Neural progenitor cell (in vitro differentiated cells): ENCODE results near the gene USP54. TPM values are rescaled to one million over a fixed set of nuclear protein-coding genes. Genes with fewer than 3 reads are reported as not detected.

ENCODE experiments used
- DNase-seq: peaks from one replicate; pipeline ENCODE4 v3.0.0-alpha.2; 2016; ENCODE audit warnings: low spot score
- H2AFZ ChIP-seq: fragments of 200-600 bp; sonication (generic); replicated peaks from 2 replicates; pipeline ENCODE4 v1.6.1; 2016; ENCODE audit warnings: antibody characterized with exemption
- H3F3A ChIP-seq: fragments of 200-600 bp; sonication (generic); 2 replicates; pipeline ENCODE4 v1.6.1; 2016; ENCODE audit warnings: antibody characterized with exemption, low read depth
- H3K27ac ChIP-seq: fragments of 200-600 bp; sonication (generic); 2 replicates; pipeline ENCODE4 v1.5.1; 2016; ENCODE audit warnings: mild to moderate bottlenecking
- H3K27me3 ChIP-seq: fragments of 200-600 bp; sonication (generic); 2 replicates; pipeline ENCODE4 v1.6.1; 2016; ENCODE audit warnings: mild to moderate bottlenecking, moderate library complexity
- H3K36me3 ChIP-seq: fragments of 200-600 bp; sonication (generic); 2 replicates; pipeline ENCODE4 v1.5.1; 2016
- H3K4me1 ChIP-seq: fragments of 200-600 bp; sonication (generic); 2 replicates; pipeline ENCODE4 v1.6.1; 2016; ENCODE audit warnings: mixed run types
- H3K4me2 ChIP-seq: fragments of 200-600 bp; sonication (generic); 2 replicates; pipeline ENCODE4 v1.6.1; 2016
- H3K4me3 ChIP-seq: fragments of 200-600 bp; sonication (generic); 2 replicates; pipeline ENCODE4 v1.5.1; 2016
- H3K79me2 ChIP-seq: fragments of 200-600 bp; sonication (generic); 2 replicates; pipeline ENCODE4 v1.6.1; 2016; ENCODE audit warnings: low read depth
- H3K9ac ChIP-seq: fragments of 200-600 bp; sonication (generic); 2 replicates; pipeline ENCODE4 v1.6.1; 2016
- H3K9me3 ChIP-seq: fragments of 200-600 bp; sonication (generic); 2 replicates; pipeline ENCODE4 v1.5.1; 2016; ENCODE audit warnings: low read depth
- H4K20me1 ChIP-seq: fragments of 200-600 bp; sonication (generic); 2 replicates; pipeline ENCODE4 v1.6.1; 2016; ENCODE audit warnings: low read depth
- H3K27ac Mint-ChIP-seq: 3 replicates; pipeline ENCODE4 v1.8.0; 2021; ENCODE audit warnings: mixed read lengths
- H3K27me3 Mint-ChIP-seq: 2 replicates; pipeline ENCODE4 v1.8.0; 2022; ENCODE audit warnings: low read depth, mild to moderate bottlenecking, inconsistent platforms, moderate library complexity, mixed read lengths; ENCODE audit not compliant: insufficient read depth
- H3K36me3 Mint-ChIP-seq: 3 replicates; pipeline ENCODE4 v1.8.0; 2021; ENCODE audit warnings: mixed read lengths
- H3K4me1 Mint-ChIP-seq: 3 replicates; pipeline ENCODE4 v1.8.0; 2021; ENCODE audit warnings: mixed read lengths
- H3K4me3 Mint-ChIP-seq: 3 replicates; pipeline ENCODE4 v1.8.0; 2021; ENCODE audit warnings: mild to moderate bottlenecking, moderate library complexity, mixed read lengths
- H3K9me3 Mint-ChIP-seq: 3 replicates; pipeline ENCODE4 v1.8.0; 2020; ENCODE audit warnings: mixed read lengths
- CTCF ChIP-seq: fragments of 200-600 bp; sonication (generic); IDR thresholded peaks from 2 replicates; pipeline ENCODE4 v1.5.1; 2017; ENCODE audit warnings: antibody characterized with exemption, mild to moderate bottlenecking
- EZH2 ChIP-seq: fragments of 200-600 bp; sonication (generic); IDR thresholded peaks from 2 replicates; pipeline ENCODE4 v1.6.1; 2017; ENCODE audit warnings: antibody characterized with exemption, mild to moderate bottlenecking, moderate library complexity
- EZH2phosphoT487 ChIP-seq: fragments of 200-600 bp; sonication (generic); IDR thresholded peaks from 2 replicates; pipeline ENCODE4 v1.6.1; 2017; ENCODE audit warnings: antibody characterized with exemption
- total RNA-seq: library from RNA; depleted of rRNA; stranded (reverse); fragments of >200 nt; gene quantifications from 2 replicates; pipeline ENCODE4 v1.2.3, GENCODE V29; 2015; ENCODE audit warnings: low replicate concordance

Gene USP54
- total RNA-seq, 1 donor from 2014 or later: 97.2 TPM

GRCh38 chr10:73485320-73485719, 105.8 kb downstream of the USP54 start:
- Histone ChIP-seq H4K20me1 (no peaks in the 10 kb centered on the region), H3K27ac (no peak overlapping the region), H3K9ac (no peak overlapping the region), H3K79me2 (peaks cover 92% of the 10 kb centered on the region), H3K4me3 (no peak overlapping the region), H2AFZ (no peak overlapping the region), H3K36me3 (peaks cover 3% of the 10 kb centered on the region), H3K9me3 (no peaks in the 10 kb centered on the region), H3F3A (no peaks in the 10 kb centered on the region), H3K27me3 (no peaks in the 10 kb centered on the region), H3K4me1 (no peaks in the 10 kb centered on the region), H3K4me2 (no peak overlapping the region)
- peaks cover 4% of the 10 kb centered on the region for H3K27me3 Mint-ChIP-seq
- H3K9me3 Mint-ChIP-seq: no peaks in the 10 kb centered on the region
- H3K4me1 Mint-ChIP-seq: no peaks in the 10 kb centered on the region
- H3K27ac Mint-ChIP-seq: no peak overlapping the region
- TF ChIP-seq CTCF (no peak), EZH2 (no peak), EZH2phosphoT487 (no peak)
- DNase-seq: no peak
- H3K36me3 Mint-ChIP-seq: peaks cover 23% of the 10 kb centered on the region
- no peak overlapping the region for H3K4me3 Mint-ChIP-seq

GRCh38 chr10:73480158-73480557, 111.0 kb downstream of the USP54 start:
- no peak for DNase-seq
- Histone ChIP-seq H4K20me1 (no peaks in the 10 kb centered on the region), H3K4me2 (no peak overlapping the region), H3F3A (peaks cover 3% of the 10 kb centered on the region), H3K27me3 (no peaks in the 10 kb centered on the region), H3K9ac (no peak overlapping the region), H3K9me3 (no peaks in the 10 kb centered on the region), H3K27ac (no peak overlapping the region), H3K4me3 (no peak overlapping the region), H3K79me2 (peaks cover 49% of the 10 kb centered on the region), H2AFZ (no peak overlapping the region), H3K36me3 (peaks cover 12% of the 10 kb centered on the region), H3K4me1 (no peaks in the 10 kb centered on the region)
- TF ChIP-seq EZH2phosphoT487 (no peak), CTCF (no peak), EZH2 (no peak)
- peaks cover 18% of the 10 kb centered on the region for H3K36me3 Mint-ChIP-seq
- H3K9me3 Mint-ChIP-seq: no peaks in the 10 kb centered on the region
- H3K27me3 Mint-ChIP-seq: peaks cover 4% of the 10 kb centered on the region
- H3K4me1 Mint-ChIP-seq: no peaks in the 10 kb centered on the region
- no peak overlapping the region for H3K4me3 Mint-ChIP-seq
- H3K27ac Mint-ChIP-seq: no peak overlapping the region

GRCh38 chr10:73478636-73479035, 112.5 kb downstream of the USP54 start:
- no peak for DNase-seq
- Mint-ChIP-seq H3K27me3 (no peaks in the 10 kb centered on the region), H3K9me3 (no peaks in the 10 kb centered on the region), H3K4me1 (no peaks in the 10 kb centered on the region), H3K27ac (no peak overlapping the region), H3K36me3 (peaks cover 18% of the 10 kb centered on the region), H3K4me3 (no peak overlapping the region)
- H3K4me1 ChIP-seq: no peaks in the 10 kb centered on the region
- no peaks in the 10 kb centered on the region for H3K27me3 ChIP-seq
- H3K9me3 ChIP-seq: no peaks in the 10 kb centered on the region
- peaks cover 3% of the 10 kb centered on the region for H3F3A ChIP-seq
- H3K36me3 ChIP-seq: peaks cover 20% of the 10 kb centered on the region
- H3K4me3 ChIP-seq: no peak overlapping the region
- no peak overlapping the region for H3K27ac ChIP-seq
- no peaks in the 10 kb centered on the region for H4K20me1 ChIP-seq
- no peak for TF ChIP-seq EZH2phosphoT487
- TF ChIP-seq EZH2: no peak
- TF ChIP-seq CTCF: no peak
- no peak overlapping the region for H2AFZ ChIP-seq
- peaks cover 34% of the 10 kb centered on the region for H3K79me2 ChIP-seq
- no peak overlapping the region for H3K9ac ChIP-seq
- no peak overlapping the region for H3K4me2 ChIP-seq
